ENCODE measurements around the gene STX19.

DNA sequence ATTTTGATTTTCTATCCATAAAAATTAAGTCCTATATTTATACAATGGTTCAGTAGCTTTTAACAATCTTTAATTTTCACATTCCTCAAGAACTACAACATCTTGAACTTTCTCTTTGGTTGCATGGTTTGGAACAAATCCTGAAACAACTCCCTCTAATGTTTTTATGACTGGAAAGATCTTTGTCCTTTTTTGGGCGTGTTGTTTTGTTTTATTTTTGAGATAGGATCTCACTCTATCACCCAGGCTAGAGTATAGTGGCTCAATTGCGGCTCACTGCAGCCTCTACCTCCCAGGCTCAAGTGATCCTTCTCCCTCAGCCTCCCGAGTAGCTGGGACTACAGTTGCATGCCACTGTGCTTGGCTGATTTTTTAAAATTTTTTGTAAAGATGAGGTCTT lies 4.0 kb downstream of the STX19 start:
- no peak for TF ChIP-seq CTCF (IDR thresholded peaks at IDR 0.05)
- no peak for TF ChIP-seq POLR2A (IDR thresholded peaks at IDR 0.05)

All from heart left ventricle (tissue), 13 donors.